IMR-90 (cell line): ENCODE data around the gene KAZN. TPM values are rescaled to one million over a fixed set of nuclear protein-coding genes. Genes with fewer than 3 reads are reported as not detected.

ENCODE experiments used
- ATAC-seq: fragments of 200-7000 bp; cut with Tn5 transposase; 2 replicates; pipeline ENCODE4 v1.9.1; 2020; ENCODE audit warnings: low read depth, mild to moderate bottlenecking, moderate library complexity
- BruUV-seq: library from RNA; stranded (reverse); fragments of 400-500 nt; replicated peaks from 2 replicates; lab custom pipeline; 2021; lab: Mats Ljungman, UMichigan
- CTCF ChIA-PET: fragments of 300-600 bp; formaldehyde crosslinking; extraction: SDS; loops from one replicate; lab custom pipeline; 2021; ENCODE audit warnings: antibody characterized with exemption; lab: Yijun Ruan, JAX
- POLR2A ChIA-PET: fragments of 300-600 bp; sonication (Branson Sonifier 250); formaldehyde crosslinking; loops from one replicate; lab custom pipeline; 2022; ENCODE audit warnings: antibody characterized with exemption; ENCODE audit not compliant: unreplicated experiment; lab: Charles Lee
- DNase-seq: peaks from one replicate; pipeline ENCODE4 v3.0.0; 2013
- H2AFZ ChIP-seq: replicated peaks from 2 replicates; pipeline ENCODE3; 2013; ENCODE audit warnings: low read length, mild to moderate bottlenecking; ENCODE audit not compliant: poor library complexity
- H2AK5ac ChIP-seq: 2 replicates; pipeline ENCODE4 v1.6.1; 2013; ENCODE audit warnings: low read depth, low read length, inconsistent platforms
- H2AK9ac ChIP-seq: replicated peaks from 2 replicates; pipeline ENCODE3; 2013; ENCODE audit warnings: mild to moderate bottlenecking, low read depth, low read length, moderate library complexity; ENCODE audit not compliant: poor library complexity
- H2BK120ac ChIP-seq: 2 replicates; pipeline ENCODE4 v1.6.1; 2013; ENCODE audit warnings: low read depth, low read length, inconsistent platforms
- H2BK15ac ChIP-seq: 3 replicates; pipeline ENCODE4 v1.6.1; 2013; ENCODE audit warnings: low read depth, low read length, inconsistent platforms
- H2BK20ac ChIP-seq: 2 replicates; pipeline ENCODE4 v1.6.1; 2013; ENCODE audit warnings: low read depth, mild to moderate bottlenecking, inconsistent platforms, low read length, moderate library complexity
- H2BK5ac ChIP-seq: 2 replicates; pipeline ENCODE4 v1.6.1; 2013; ENCODE audit warnings: mild to moderate bottlenecking, low read depth, low read length, inconsistent platforms; ENCODE audit not compliant: poor library complexity, severe bottlenecking
- H3K14ac ChIP-seq: replicated peaks from 2 replicates; pipeline ENCODE4 v1.6.1; 2013; ENCODE audit warnings: low read depth, low read length, inconsistent platforms
- H3K18ac ChIP-seq: 2 replicates; pipeline ENCODE4 v1.6.1; 2013; ENCODE audit warnings: low read depth, low read length, control low read depth
- H3K23ac ChIP-seq: 2 replicates; pipeline ENCODE4 v1.6.1; 2013; ENCODE audit warnings: low read depth, low read length, inconsistent platforms
- H3K27ac ChIP-seq: 2 replicates; pipeline ENCODE4 v1.5.1; 2013; ENCODE audit warnings: mild to moderate bottlenecking, control low read depth, low read length; ENCODE audit not compliant: insufficient read depth
- H3K27me3 ChIP-seq: 2 replicates; pipeline ENCODE4 v1.6.1; 2013; ENCODE audit warnings: low read length; ENCODE audit not compliant: control insufficient read depth, insufficient read depth
- H3K36me3 ChIP-seq: 2 replicates; pipeline ENCODE4 v1.6.1; 2013; ENCODE audit warnings: low read length, mixed read lengths; ENCODE audit not compliant: control insufficient read depth, insufficient read depth
- H3K4ac ChIP-seq: 2 replicates; pipeline ENCODE4 v1.6.1; 2013; ENCODE audit warnings: low read depth, low read length, inconsistent platforms
- H3K4me1 ChIP-seq: 2 replicates; pipeline ENCODE4 v1.6.1; 2013; ENCODE audit warnings: low read length, mixed read lengths; ENCODE audit not compliant: control insufficient read depth, insufficient read depth
- H3K4me2 ChIP-seq: 2 replicates; pipeline ENCODE4 v1.6.1; 2013; ENCODE audit warnings: low read depth, mild to moderate bottlenecking, control low read depth, low read length, moderate library complexity
- H3K4me3 ChIP-seq: 2 replicates; pipeline ENCODE4 v1.5.1; 2013; ENCODE audit warnings: low read depth, mild to moderate bottlenecking, control low read depth, low read length, moderate library complexity; ENCODE audit not compliant: insufficient read depth
- H3K56ac ChIP-seq: 2 replicates; pipeline ENCODE4 v1.6.1; 2013; ENCODE audit warnings: low read length, inconsistent platforms; ENCODE audit not compliant: insufficient read depth; ENCODE audit errors: extremely low read depth
- H3K79me1 ChIP-seq, 2 experiments: 2 replicates each; pipeline ENCODE4 v1.6.1; 2013; ENCODE audit warnings: low read length in 2 of 2, inconsistent platforms in 1 of 2, low read depth in 1 of 2
- H3K9ac ChIP-seq: 2 replicates; pipeline ENCODE4 v1.6.1; 2013; ENCODE audit warnings: low read depth, low read length, control low read depth
- H3K9me1 ChIP-seq: 2 replicates; pipeline ENCODE4 v1.6.1; 2013; ENCODE audit warnings: low read length, inconsistent platforms; ENCODE audit not compliant: insufficient read depth
- H3K9me3 ChIP-seq: 2 replicates; pipeline ENCODE4 v1.6.1; 2013; ENCODE audit warnings: low read length; ENCODE audit not compliant: control insufficient read depth, insufficient read depth
- H4K20me1 ChIP-seq: 2 replicates; pipeline ENCODE4 v1.6.1; 2013; ENCODE audit warnings: low read length, inconsistent platforms; ENCODE audit not compliant: insufficient read depth
- H4K5ac ChIP-seq: 2 replicates; pipeline ENCODE4 v1.6.1; 2013; ENCODE audit warnings: mild to moderate bottlenecking, low read depth, low read length, control low read depth
- H4K8ac ChIP-seq, 2 experiments: 2 replicates each; pipeline ENCODE4 v1.6.1; 2013; ENCODE audit warnings: low read depth in 2 of 2, low read length in 2 of 2, control low read depth in 1 of 2, inconsistent platforms in 1 of 2
- H4K91ac ChIP-seq: 2 replicates; pipeline ENCODE4 v1.6.1; 2013; ENCODE audit warnings: low read depth, low read length, inconsistent platforms; ENCODE audit not compliant: insufficient read depth
- BHLHE40 ChIP-seq: fragments of 150-350 bp; IDR thresholded peaks from 2 replicates; pipeline ENCODE4 v1.6.1; 2016; ENCODE audit warnings: mild to moderate bottlenecking, low read depth, low read length
- CEBPB ChIP-seq: IDR thresholded peaks from 2 replicates; pipeline ENCODE4 v1.6.1; 2012; ENCODE audit warnings: low read depth, low read length, improper control_type of control experiment
- CHD1 ChIP-seq: IDR thresholded peaks from 2 replicates; pipeline ENCODE4 v1.6.1; 2012; ENCODE audit warnings: low read depth, low read length, improper control_type of control experiment
- FOS ChIP-seq: fragments of 150-350 bp; IDR thresholded peaks from 2 replicates; pipeline ENCODE4 v1.6.1; 2016; ENCODE audit warnings: low read depth, low read length
- MAFK ChIP-seq: IDR thresholded peaks from 2 replicates; pipeline ENCODE4 v1.6.1; 2012; ENCODE audit warnings: low read depth, low read length, improper control_type of control experiment
- MAZ ChIP-seq: IDR thresholded peaks from 2 replicates; pipeline ENCODE4 v1.6.1; 2012; ENCODE audit warnings: low read depth, mild to moderate bottlenecking, low read length, improper control_type of control experiment, moderate library complexity, borderline replicate concordance
- MXI1 ChIP-seq: IDR thresholded peaks from 2 replicates; pipeline ENCODE4 v1.6.1; 2012; ENCODE audit warnings: low read depth, mild to moderate bottlenecking, low read length, moderate library complexity, borderline replicate concordance
- NFE2L2 ChIP-seq: fragments of 150-350 bp; IDR thresholded peaks from 2 replicates; pipeline ENCODE4 v1.6.1; 2016; ENCODE audit warnings: low read depth, mild to moderate bottlenecking, low read length
- POLR2A ChIP-seq: IDR thresholded peaks from 2 replicates; pipeline ENCODE4 v1.6.1; 2012; ENCODE audit warnings: mild to moderate bottlenecking, low read depth, low read length
- RAD21 ChIP-seq: IDR thresholded peaks from 2 replicates; pipeline ENCODE4 v1.6.1; 2012; ENCODE audit warnings: low read length, improper control_type of control experiment
- RCOR1 ChIP-seq: IDR thresholded peaks from 2 replicates; pipeline ENCODE4 v1.6.1; 2012; ENCODE audit warnings: mild to moderate bottlenecking, low read length, improper control_type of control experiment; ENCODE audit not compliant: insufficient replicate concordance
- RFX5 ChIP-seq: IDR thresholded peaks from 2 replicates; pipeline ENCODE4 v1.8.0; 2012; ENCODE audit warnings: low read depth, mild to moderate bottlenecking, low read length, moderate library complexity
- SMC3 ChIP-seq: fragments of 150-350 bp; IDR thresholded peaks from 2 replicates; pipeline ENCODE4 v1.6.1; 2016; ENCODE audit warnings: low read depth, mild to moderate bottlenecking, antibody characterized with exemption, low read length, moderate library complexity
- WGBS, 2 experiments: methylation state at CpG; one replicate each; pipeline versions ENCODE4 v1.1.5 to v1.1.7; 2013; ENCODE audit warnings: missing lambda C conversion rate in 2 of 2; ENCODE audit not compliant: insufficient read length in 1 of 2; ENCODE audit errors: extremely low coverage in 2 of 2; 5-methylcytosine and 5-hydroxymethylcytosine counted together
- dilution Hi-C: fragments of 300-500 bp; cut with HindIII; formaldehyde crosslinking; loops from one replicate; pipeline ENCODE4 v1.14.3; 2018; ENCODE audit warnings: low sequenced_read_pairs; ENCODE audit not compliant: unreplicated experiment
- in situ Hi-C: fragments of 300-500 bp; cut with MboI; formaldehyde crosslinking; loops from 3 replicates; pipeline ENCODE4 v1.14.3; 2019; ENCODE audit warnings: low sequenced_read_pairs, inconsistent platforms, mixed read lengths
- intact Hi-C: fragments of 100-400 bp; cut with micrococcal nuclease; formaldehyde crosslinking; loops from 2 replicates; pipeline ENCODE4 v1.10.0; 2022
- polyA plus RNA-seq, 3 experiments: library from polyadenylated mRNA; depleted of rRNA; stranded (reverse); fragments of >200 nt; gene quantifications; 2 replicates each; pipeline ENCODE4 v1.2.3, GENCODE V29; 2012; ENCODE audit warnings: low replicate concordance in 1 of 3
- total RNA-seq: library from RNA; depleted of rRNA; stranded (reverse); fragments of >200 nt; gene quantifications from 2 replicates; pipeline ENCODE4 v1.2.3, GENCODE V29; 2012
- TF ChIP-seq, protein P1 (sequence below): fragments of 150-350 bp; IDR thresholded peaks from 2 replicates; pipeline ENCODE4 v1.6.1; 2017; ENCODE audit warnings: mild to moderate bottlenecking, antibody characterized with exemption, low read length, low read depth
- TF ChIP-seq, protein P2 (sequence below): conservative IDR thresholded peaks from 2 replicates; pipeline ENCODE4 v1.5.1; 2012; ENCODE audit warnings: mild to moderate bottlenecking, low read depth, low read length, improper control_type of control experiment
- TF ChIP-seq, protein P3 (sequence below): fragments of 150-350 bp; IDR thresholded peaks from 2 replicates; pipeline ENCODE4 v1.6.1; 2016; ENCODE audit warnings: low read depth, mild to moderate bottlenecking, low read length, moderate library complexity, borderline replicate concordance

KAZN gene
- total and polyA plus RNA-seq, 2 of the 4 experiments (the other 2 are of a cell fraction), result 5.2 to 10.5 TPM

DNA sequence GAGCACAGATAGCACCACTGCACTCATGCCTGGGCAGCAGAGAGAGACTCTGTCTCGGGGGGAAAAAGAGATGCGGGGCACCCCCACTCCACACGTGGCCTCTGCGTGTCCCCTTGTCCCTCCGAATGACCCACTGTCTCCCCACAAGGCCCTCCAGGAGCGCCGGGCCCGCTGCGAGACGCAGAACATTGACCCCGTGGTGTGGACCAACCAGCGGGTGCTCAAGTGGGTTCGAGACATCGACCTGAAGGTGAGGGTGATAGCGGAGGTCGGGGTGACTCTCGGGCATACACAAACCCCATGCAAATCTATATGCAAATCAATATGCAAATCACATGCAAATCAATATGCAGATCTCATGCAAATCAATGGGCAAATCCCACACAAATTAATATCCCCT is 504.7 kb downstream of the KAZN start:
- H2AK5ac ChIP-seq, result no peak overlapping the region
- peaks cover 23% of the 10 kb centered on the region; the same call in 1 of the 2 replicates for H3K27me3 ChIP-seq
- H3K4me3 ChIP-seq, result no peak overlapping the region
- no peaks in the 10 kb centered on the region for H3K9me3 ChIP-seq
- H2BK5ac ChIP-seq, result no peak overlapping the region
- intact Hi-C loops, result no loop called here
- no peaks in the 10 kb centered on the region for H3K79me1 ChIP-seq
- H3K4ac ChIP-seq, result no peak overlapping the region
- DNase-seq (no peak), ATAC-seq (no peak)
- H4K8ac ChIP-seq, result no peak overlapping the region
- in situ Hi-C loops, result no loop called here
- no peak overlapping the region for H3K14ac ChIP-seq
- dilution Hi-C loops, result no loop called here
- no peak overlapping the region for H3K4me2 ChIP-seq
- no peak overlapping the region for H2AFZ ChIP-seq
- 85% methylated on average over 6 of the region's 17 CpGs; no CpG with 5 or more reads in 1 of the 2 experiments for WGBS, 2 experiments
- no peak overlapping the region for H3K27ac ChIP-seq
- no peaks in the 10 kb centered on the region for H3K4me1 ChIP-seq
- BruUV-seq, result no TSS peak
- ChIA-PET POLR2A (no interaction called here), CTCF (no interaction called here)
- TF ChIP-seq POLR2A (no peak), CHD1 (no peak), MAZ (no peak), BHLHE40 (no peak), CEBPB (no peak), RCOR1 (no peak), RFX5 (no peak), MXI1 (no peak), NFE2L2 (no peak), FOS (no peak), SMC3 (no peak), MAFK (no peak), RAD21 (no peak)
- TF ChIP-seq, protein P1, sequence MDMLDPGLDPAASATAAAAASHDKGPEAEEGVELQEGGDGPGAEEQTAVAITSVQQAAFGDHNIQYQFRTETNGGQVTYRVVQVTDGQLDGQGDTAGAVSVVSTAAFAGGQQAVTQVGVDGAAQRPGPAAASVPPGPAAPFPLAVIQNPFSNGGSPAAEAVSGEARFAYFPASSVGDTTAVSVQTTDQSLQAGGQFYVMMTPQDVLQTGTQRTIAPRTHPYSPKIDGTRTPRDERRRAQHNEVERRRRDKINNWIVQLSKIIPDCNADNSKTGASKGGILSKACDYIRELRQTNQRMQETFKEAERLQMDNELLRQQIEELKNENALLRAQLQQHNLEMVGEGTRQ, result no peak
- TF ChIP-seq, protein P2, sequence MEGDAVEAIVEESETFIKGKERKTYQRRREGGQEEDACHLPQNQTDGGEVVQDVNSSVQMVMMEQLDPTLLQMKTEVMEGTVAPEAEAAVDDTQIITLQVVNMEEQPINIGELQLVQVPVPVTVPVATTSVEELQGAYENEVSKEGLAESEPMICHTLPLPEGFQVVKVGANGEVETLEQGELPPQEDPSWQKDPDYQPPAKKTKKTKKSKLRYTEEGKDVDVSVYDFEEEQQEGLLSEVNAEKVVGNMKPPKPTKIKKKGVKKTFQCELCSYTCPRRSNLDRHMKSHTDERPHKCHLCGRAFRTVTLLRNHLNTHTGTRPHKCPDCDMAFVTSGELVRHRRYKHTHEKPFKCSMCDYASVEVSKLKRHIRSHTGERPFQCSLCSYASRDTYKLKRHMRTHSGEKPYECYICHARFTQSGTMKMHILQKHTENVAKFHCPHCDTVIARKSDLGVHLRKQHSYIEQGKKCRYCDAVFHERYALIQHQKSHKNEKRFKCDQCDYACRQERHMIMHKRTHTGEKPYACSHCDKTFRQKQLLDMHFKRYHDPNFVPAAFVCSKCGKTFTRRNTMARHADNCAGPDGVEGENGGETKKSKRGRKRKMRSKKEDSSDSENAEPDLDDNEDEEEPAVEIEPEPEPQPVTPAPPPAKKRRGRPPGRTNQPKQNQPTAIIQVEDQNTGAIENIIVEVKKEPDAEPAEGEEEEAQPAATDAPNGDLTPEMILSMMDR, result no peak
- TF ChIP-seq, protein P3, sequence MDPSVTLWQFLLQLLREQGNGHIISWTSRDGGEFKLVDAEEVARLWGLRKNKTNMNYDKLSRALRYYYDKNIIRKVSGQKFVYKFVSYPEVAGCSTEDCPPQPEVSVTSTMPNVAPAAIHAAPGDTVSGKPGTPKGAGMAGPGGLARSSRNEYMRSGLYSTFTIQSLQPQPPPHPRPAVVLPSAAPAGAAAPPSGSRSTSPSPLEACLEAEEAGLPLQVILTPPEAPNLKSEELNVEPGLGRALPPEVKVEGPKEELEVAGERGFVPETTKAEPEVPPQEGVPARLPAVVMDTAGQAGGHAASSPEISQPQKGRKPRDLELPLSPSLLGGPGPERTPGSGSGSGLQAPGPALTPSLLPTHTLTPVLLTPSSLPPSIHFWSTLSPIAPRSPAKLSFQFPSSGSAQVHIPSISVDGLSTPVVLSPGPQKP, result no peak
- H2BK20ac ChIP-seq, result no peak overlapping the region
- H2BK120ac ChIP-seq, result no peak overlapping the region
- no peak overlapping the region for H4K5ac ChIP-seq
- no peak overlapping the region for H3K9ac ChIP-seq
- no peaks in the 10 kb centered on the region for H4K20me1 ChIP-seq
- H3K56ac ChIP-seq, result no peak overlapping the region
- no peak overlapping the region for H3K23ac ChIP-seq
- H2BK15ac ChIP-seq, result no peak overlapping the region
- no peak overlapping the region for H3K18ac ChIP-seq
- H3K36me3 ChIP-seq, result no peaks in the 10 kb centered on the region
- H3K9me1 ChIP-seq, result no peaks in the 10 kb centered on the region
- H2AK9ac ChIP-seq, result no peak overlapping the region
- H4K91ac ChIP-seq, result no peak overlapping the region
